ENCODE results near the gene PLXNA4.

Gene PLXNA4

GRCh38 chr7:132498319-132498718 lies 78.0 kb downstream of the PLXNA4 start:
- DNase-seq = no peak

DNA sequence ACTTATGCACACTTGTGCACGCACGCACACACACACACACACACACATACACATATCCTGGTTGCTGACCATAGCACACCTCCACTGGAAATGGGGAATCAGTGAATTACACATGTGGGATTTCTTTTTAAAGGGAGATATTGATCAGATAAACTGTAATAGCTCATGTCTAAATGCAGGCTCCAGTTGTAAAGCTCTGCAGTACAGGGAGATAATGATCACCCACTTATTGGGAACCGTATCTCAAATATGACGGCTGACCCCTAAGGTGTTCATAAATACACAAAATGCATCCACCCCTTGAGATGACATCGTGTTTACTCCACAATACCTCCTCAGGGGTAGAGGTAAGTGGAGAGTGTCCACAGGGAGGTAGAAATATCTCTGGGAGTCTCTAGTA lies 79.2 kb downstream of the PLXNA4 start:
- no peak for DNase-seq

GRCh38 chr7:132495936-132496335 lies 80.3 kb downstream of the PLXNA4 start:
- DNase-seq = no peak

- no peak for DNase-seq
Measured at GRCh38 chr7:132494474-132494873, 81.8 kb downstream of the PLXNA4 start.

DNA sequence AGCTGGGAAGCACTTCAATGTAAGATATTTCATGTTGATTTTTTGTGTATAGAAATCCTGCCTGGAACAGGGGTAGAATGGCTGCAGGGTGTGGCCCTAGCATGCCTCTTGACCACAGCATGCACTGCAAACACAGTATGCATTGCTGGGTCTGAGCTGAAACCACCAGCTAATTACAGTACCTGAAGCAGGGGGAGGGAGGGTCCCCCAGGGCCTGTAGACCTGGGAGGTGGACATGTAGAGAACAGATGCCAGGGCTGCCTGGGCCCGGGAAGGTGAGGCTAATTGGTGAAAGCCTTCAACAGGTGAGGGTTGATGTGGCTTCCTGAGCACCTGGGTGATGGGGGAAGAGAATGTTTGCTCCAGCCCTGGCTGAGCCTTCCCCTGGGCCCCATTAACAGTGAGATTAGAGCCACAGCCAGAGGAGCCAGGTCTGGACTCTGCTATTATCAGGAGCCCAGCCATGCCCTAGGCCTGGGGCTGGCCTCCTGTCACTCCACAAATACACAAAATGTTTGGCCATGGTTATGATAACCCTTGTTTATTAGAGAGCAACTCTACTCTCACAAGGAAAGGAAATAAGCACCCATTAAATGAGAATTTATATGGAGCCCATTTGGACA lies 83.3 kb downstream of the PLXNA4 start:
- no peak for DNase-seq

DNA sequence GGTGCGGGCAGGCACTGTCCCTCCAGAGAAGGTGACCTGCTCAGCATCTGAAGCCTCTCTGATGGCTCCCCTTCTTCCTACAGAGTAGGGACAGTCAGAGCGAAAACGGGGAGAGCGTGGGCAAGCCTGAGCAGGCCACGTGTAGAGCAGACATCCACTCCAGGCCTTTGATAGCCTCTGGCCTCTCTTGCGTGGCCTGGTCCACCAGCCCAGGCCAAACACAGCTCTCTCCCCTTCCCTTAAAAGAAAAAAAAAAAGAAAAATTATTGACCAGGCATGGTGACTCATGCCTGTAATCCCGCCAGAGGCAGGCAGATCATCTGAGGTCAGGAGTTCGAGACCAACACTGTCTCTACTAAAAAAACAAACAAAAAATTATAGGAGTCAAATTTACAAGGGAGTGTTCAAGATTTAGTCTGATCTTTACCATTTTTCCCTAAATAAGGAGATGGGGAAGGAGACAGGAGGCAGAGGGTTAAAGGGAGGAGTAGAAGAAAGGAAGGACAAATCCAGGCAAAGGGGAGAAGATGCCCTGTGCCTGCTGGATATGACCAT lies 84.8 kb downstream of the PLXNA4 start:
- no peak for DNase-seq

GRCh38 chr7:132490474-132490873 lies 85.8 kb downstream of the PLXNA4 start:
- no peak for DNase-seq

DNA sequence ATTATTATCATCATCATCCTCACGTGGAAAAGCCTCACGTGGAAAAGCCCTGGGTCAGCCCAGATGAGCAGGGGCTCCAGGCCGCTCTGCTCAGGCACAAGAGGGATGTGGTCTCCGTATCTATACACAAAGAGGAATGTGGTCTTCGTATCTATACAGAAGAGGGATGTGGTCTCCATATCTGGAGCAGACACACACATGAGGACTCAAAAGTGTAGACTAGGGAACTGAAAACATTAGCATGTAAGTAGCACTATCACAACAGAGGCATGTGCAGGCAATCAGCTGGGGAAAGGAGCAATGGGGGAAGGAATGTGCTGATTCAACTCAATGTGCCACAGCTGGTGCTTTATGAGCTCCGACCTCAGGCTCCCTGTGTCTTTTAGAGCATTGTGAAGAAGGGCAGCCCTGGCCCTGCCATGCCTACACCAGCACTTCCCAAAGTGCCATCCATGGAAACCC lies 86.5 kb downstream of the PLXNA4 start:
- DNase-seq = no peak

DNA sequence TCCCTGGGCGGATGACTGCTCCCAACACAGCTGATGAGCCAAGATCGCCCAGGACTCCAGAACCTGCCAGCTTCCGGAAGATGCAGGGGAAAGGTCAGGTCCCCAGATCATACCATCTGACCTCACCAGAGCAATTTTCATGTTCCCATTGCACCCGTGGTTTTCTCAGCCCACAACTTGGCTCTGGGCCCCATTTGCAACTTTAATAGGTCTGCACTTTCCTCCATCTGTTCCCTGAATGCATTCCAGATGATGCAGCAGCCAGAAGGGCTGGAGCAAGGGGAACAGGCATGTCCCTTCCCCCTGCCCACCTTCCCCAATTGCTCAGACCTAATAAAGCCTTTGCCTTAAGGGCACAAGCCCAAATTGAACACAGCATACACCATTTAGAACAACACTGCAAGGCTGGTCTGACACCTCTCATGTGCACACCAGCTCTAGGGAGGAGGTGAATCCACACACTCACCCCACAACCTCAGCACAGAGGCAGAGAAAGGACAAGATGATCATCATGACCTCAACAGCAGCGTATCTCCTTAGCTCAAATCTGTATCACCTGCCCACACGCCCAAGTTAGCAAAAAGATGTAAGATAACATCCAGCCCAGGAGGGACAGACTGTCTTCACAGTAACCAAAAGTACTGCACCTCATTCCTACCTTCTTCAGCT lies 87.5 kb downstream of the PLXNA4 start:
- no peak for DNase-seq

GRCh38 chr7:132486274-132486610 lies 90.0 kb downstream of the PLXNA4 start:
- no peak for DNase-seq

DNA sequence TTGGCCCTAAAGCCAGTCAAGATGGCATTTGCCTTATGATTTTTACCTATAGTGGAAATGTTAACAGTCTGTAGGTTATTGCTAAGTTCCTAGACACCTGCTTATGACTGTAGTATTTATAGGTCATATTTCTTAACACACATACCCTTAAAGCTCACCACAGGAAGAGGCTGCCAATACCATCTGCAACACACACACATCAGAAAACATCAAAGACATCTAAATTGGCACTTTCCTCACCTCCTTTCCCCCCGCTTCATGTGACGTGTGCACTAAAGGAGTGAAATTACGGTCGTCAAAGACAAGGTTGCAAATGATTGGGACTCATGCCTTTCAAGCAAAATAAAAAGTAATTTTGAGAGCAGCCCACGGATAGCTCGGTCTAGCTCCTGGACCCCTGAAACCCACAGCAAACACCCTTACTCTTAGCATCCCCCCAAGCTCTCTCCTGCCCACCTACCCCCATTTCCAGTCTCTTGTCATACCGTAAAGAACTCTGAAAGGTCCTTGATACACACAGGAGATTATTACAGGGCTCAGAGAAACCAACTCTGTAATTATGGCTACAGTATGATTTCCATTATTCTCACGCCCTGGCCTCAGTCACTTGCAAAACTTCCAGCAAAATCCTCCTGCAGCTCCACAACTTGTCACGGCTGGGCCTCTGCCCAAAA lies 90.5 kb downstream of the PLXNA4 start:
- DNase-seq = no peak

GRCh38 chr7:132485136-132485535 lies 91.1 kb downstream of the PLXNA4 start:
- DNase-seq = no peak

- DNase-seq = no peak
Measured at GRCh38 chr7:132482866-132483265, 93.4 kb downstream of the PLXNA4 start.

DNA sequence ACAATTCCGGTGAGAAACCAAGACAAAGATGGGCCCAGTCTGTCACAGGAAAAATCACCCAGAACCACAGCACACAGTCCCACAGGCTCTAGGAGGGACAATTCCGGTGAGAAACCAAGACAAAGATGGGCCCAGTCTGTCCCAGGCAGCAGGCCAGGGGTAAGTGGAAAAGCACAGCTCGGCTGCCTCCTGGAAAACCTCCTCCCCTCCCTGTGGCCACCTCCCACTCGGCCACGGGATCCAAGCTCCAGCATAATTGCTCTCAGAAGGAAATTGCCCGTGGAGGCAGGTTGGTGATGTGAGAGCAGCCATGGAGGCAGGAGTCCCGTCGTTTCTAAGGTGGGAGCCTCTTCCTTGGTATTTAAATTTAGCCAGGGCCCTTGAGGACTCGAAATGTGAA lies 95.7 kb downstream of the PLXNA4 start:
- DNase-seq = no peak

DNA sequence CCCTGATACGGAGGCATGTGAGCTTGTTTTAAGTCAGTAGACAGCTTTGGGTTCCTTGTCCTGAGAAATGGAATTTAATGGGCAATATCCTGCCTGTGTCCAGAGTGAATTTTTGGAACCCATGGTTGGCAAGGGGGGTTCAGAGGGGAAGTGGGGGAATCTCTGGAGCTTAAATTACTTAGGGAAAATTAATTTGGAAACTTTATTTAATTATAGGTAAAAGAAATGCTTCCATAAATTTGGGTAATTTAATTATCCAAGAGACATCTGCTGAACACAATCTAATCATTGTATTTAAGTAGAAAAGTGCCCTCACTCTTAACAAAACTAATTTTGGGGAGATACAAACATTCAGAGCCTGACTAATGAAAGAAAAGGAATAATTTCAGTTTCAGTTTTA lies 99.7 kb downstream of the PLXNA4 start:
- DNase-seq = no peak

- DNase-seq = no peak
Measured at GRCh38 chr7:132475669-132476116, 100.6 kb downstream of the PLXNA4 start.

- no peak for DNase-seq
Measured at GRCh38 chr7:132475037-132475668, 101.1 kb downstream of the PLXNA4 start.

GRCh38 chr7:132472463-132473120 lies 103.7 kb downstream of the PLXNA4 start:
- DNase-seq = peak; percentile 60

DNA sequence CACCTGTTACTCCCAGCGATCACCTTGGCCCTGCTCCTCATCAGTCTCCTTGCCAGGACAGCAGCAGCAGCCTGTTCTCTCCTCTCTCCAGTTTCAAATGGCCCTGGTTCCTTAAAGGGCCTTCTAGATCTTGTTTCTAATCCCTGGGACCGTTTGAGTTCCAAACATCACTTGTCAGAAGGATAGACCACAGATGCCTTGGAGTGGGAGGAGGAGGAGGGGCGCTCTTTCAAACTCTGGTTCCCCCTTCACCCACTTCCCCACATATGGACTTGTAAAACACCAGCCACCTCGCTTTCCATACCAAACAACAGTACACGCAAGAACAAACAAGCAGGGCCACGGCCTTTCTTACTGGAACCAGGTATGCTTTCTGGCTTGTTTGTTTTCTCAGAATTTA lies 104.8 kb downstream of the PLXNA4 start:
- no peak for DNase-seq

GRCh38 chr7:132469681-132470080 lies 106.6 kb downstream of the PLXNA4 start:
- DNase-seq = no peak

DNA sequence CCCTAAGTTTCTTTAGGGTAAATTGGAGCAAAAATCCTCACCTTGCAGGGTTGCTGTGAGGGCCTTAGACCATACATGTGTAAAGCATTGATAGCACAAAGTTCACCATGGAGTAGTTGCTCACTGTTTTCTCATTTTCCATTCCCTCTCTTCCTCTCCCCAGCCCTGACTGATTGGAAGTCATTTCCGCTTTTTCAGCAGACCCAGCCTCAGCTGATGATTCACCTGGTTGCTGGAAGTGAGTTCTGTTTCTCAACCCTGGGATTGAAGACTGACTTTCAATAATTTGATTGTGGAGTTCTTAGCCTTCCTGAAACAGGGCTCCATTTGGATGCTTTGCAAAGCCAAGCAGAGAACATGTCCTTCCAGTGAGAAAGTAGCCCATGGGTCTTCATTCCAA lies 107.0 kb downstream of the PLXNA4 start:
- DNase-seq = no peak

DNA sequence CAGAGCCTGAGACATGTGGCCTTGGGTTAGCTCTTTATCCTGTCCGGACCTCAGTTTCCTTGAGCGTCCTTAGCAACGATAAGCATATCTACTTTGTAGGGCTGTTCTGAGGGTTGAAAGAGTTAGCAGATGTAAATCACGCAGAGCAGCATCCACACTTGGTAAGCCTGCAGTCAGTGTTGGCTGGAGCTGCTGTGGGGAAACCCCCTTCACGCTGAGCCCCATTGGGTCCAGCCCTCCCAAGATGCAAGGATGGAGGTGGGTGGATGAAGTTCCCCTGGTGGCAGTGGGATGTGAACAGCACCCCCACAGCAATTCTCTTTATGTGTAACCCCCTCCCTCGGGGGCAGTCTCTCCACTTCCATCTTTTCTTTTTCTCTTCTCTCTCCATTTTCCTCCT lies 109.9 kb downstream of the PLXNA4 start:
- no peak for DNase-seq

- DNase-seq = no peak
Measured at GRCh38 chr7:132465516-132465915, 110.8 kb downstream of the PLXNA4 start.
